Prostate gland (tissue), 1 donor: ENCODE results near the gene IMPA2.

ENCODE experiments used
- POLR2A ChIP-seq: fragments of 450-650 bp; IDR thresholded peaks from one replicate; pipeline ENCODE4 v1.6.1; 2016; ENCODE audit warnings: antibody characterized with exemption, mild to moderate bottlenecking
- POLR2AphosphoS5 ChIP-seq: sonication (generic); formaldehyde crosslinking; IDR thresholded peaks from one replicate; pipeline ENCODE4 v1.6.1; 2017; ENCODE audit warnings: antibody characterized with exemption

DNA sequence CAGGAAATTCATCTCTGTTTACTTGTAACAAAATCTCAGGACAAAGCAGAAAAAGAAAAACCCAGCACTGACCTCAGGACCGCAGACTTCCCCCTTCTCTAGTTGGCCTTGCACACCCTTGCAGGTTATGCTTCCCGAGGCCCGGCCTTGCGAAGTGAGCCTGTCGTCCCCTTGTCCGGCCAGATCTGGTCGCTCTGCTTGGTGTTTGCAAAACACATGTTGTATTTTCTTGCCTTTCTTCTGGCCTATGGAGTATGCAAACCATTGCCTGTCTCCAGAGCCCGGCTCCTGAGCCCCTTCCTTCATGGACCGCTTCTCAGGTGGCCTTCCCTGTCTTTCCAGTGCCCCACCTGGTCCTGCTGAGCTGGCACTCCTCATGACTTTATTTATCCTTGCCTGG is 4.8 kb downstream of the IMPA2 start:
- TF ChIP-seq POLR2A (no peak), POLR2AphosphoS5 (no peak)
